ENCODE results near the gene MUC2. TPM values are rescaled to one million over a fixed set of nuclear protein-coding genes. Genes with fewer than 3 reads are reported as not detected.

MUC2 gene
- total RNA-seq, 1 donor from 2014 or later: not detected

DNA sequence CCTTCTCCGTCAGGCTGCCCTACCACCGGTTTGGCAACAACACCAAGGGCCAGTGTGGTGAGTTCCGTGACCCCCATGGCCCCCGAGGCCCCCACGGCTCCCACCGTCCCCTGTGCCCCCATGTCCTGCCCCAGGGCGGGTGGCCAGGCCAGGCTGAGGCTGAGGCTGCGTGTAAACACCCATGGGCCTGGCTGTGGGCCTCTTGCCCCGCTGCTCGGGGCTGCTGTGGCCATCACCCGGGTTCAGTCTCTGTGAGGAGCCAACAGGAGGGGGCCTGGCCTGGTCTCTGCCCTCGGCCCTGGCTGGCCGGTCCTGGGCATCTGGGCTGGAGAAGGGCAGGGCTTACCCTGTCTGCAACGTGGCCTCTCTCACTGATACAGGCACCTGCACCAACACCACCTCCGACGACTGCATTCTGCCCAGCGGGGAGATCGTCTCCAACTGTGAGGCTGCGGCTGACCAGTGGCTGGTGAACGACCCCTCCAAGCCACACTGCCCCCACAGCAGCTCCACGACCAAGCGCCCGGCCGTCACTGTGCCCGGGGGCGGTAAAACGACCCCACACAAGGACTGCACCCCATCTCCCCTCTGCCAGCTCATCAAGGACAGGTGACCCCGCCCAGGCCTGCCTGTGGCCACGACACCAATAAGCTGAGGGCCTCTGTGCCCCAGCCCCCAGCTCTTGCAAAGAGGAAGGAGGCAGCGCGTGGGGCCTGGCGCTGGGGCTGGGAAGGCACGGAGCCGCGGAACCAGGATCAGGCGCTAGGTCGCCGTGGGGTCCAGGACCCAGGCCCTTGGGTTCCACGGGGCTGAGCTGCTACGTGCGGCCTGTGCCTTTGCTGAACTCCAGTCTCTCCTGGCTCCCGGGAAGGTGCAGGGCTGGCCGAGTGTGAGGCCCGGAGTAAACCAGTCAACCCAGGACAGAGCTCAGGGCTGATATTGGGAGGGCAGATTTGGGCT is 29.0 kb downstream of the MUC2 start:
- Histone ChIP-seq H3K27me3 (no peaks in the 10 kb centered on the region), H3K4me3 (no peak overlapping the region), H3K9me3 (no peaks in the 10 kb centered on the region), H3K27ac (no peak overlapping the region), H3K4me1 (no peaks in the 10 kb centered on the region), H3K36me3 (no peaks in the 10 kb centered on the region)
- TF ChIP-seq POLR2AphosphoS5 (IDR thresholded peaks at IDR 0.05; ENCODE audit: insufficient read depth in 1 of 2, low read depth in 1 of 2) (no peak), POLR2A (IDR thresholded peaks at IDR 0.05) (no peak)
- TF ChIP-seq, protein P1, sequence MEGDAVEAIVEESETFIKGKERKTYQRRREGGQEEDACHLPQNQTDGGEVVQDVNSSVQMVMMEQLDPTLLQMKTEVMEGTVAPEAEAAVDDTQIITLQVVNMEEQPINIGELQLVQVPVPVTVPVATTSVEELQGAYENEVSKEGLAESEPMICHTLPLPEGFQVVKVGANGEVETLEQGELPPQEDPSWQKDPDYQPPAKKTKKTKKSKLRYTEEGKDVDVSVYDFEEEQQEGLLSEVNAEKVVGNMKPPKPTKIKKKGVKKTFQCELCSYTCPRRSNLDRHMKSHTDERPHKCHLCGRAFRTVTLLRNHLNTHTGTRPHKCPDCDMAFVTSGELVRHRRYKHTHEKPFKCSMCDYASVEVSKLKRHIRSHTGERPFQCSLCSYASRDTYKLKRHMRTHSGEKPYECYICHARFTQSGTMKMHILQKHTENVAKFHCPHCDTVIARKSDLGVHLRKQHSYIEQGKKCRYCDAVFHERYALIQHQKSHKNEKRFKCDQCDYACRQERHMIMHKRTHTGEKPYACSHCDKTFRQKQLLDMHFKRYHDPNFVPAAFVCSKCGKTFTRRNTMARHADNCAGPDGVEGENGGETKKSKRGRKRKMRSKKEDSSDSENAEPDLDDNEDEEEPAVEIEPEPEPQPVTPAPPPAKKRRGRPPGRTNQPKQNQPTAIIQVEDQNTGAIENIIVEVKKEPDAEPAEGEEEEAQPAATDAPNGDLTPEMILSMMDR (IDR thresholded peaks at IDR 0.05): no peak
- DNase-seq (ENCODE audit: extremely low spot score in 2 of 2): no peak
- intact Hi-C loops (cut with DNase I): no loop called here

DNA sequence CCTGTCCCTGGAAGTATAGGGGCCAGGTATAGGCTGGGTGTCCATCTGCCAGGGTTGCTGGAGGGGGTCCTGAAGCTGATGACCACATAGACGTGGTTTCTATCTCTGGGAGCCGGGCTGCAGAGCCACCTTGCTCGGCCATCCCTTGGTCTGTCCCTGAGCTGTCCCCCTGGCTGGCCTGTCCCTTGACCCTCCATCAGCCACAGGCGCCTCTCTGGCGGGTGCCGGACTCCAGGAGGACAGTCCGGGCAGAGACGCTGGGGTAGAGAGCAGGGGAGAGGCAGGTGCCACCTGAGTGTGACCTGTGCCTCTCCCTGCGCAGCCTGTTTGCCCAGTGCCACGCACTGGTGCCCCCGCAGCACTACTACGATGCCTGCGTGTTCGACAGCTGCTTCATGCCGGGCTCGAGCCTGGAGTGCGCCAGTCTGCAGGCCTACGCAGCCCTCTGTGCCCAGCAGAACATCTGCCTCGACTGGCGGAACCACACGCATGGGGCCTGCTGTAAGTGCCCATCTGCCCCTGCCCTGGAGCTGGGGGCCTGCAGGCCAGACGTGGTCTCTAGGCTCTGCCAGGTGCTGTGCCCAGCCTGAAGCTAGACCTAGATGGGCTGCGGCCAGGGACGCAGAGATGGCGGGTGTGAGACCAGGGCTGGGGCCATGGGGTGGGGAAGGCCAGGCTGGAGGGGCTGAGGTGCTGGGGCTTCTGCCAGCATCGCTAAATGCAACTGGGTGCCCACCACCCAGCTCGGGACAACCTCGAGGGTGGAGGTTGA is 29.9 kb downstream of the MUC2 start:
- no peak for DNase-seq (ENCODE audit: extremely low spot score in 2 of 2)
- TF ChIP-seq, protein P1 (IDR thresholded peaks at IDR 0.05): no peak
- TF ChIP-seq POLR2A (IDR thresholded peaks at IDR 0.05): no peak
- no peak for TF ChIP-seq POLR2AphosphoS5 (IDR thresholded peaks at IDR 0.05; ENCODE audit: insufficient read depth in 1 of 2, low read depth in 1 of 2)
- no peak overlapping the region for H3K27ac ChIP-seq
- no peaks in the 10 kb centered on the region for H3K9me3 ChIP-seq
- no peak overlapping the region for H3K4me3 ChIP-seq
- intact Hi-C loops (cut with DNase I): no loop called here
- H3K36me3 ChIP-seq: no peaks in the 10 kb centered on the region
- H3K27me3 ChIP-seq: no peaks in the 10 kb centered on the region
- H3K4me1 ChIP-seq: no peaks in the 10 kb centered on the region

DNA sequence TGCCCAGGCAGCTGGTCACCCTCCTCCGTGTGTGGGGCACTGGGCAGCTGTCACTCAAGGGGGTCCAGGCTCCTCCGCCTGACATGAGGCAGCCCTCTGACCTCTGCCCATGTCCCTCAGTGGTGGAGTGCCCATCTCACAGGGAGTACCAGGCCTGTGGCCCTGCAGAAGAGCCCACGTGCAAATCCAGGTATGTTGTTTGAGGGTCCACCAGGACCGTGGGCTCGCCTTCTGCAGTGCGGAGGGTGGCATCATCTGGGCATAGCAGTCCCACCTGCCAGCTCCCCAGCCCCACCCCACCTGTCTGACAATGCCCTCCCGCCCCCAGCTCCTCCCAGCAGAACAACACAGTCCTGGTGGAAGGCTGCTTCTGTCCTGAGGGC is 30.5 kb downstream of the MUC2 start:
- intact Hi-C loops (cut with DNase I): no loop called here
- no peak overlapping the region for H3K27ac ChIP-seq
- H3K4me3 ChIP-seq: no peak overlapping the region
- H3K4me1 ChIP-seq: no peaks in the 10 kb centered on the region
- no peaks in the 10 kb centered on the region for H3K36me3 ChIP-seq
- no peaks in the 10 kb centered on the region for H3K27me3 ChIP-seq
- TF ChIP-seq POLR2A (IDR thresholded peaks at IDR 0.05) (no peak), POLR2AphosphoS5 (IDR thresholded peaks at IDR 0.05; ENCODE audit: insufficient read depth in 1 of 2, low read depth in 1 of 2) (no peak)
- TF ChIP-seq, protein P1 (IDR thresholded peaks at IDR 0.05): no peak
- DNase-seq (ENCODE audit: extremely low spot score in 2 of 2): no peak
- no peaks in the 10 kb centered on the region for H3K9me3 ChIP-seq

DNA sequence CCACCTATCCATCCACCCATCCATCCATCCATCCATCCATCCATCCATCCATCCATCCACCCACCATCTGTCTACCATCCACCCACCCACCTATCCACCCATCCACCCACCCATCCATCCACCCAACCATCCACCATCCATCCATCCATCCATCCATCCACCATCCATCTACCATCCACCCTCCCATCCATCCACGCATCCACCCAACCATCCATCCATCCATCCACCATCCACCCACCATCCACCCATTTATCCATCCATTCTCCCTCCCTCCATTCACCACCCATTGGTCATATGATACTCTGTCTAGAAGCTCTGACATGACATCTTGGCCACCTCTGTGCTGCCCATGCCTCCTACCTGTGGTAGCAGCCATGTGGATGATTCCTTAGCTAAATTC is 31.7 kb downstream of the MUC2 start:
- intact Hi-C loops (cut with DNase I): no loop called here
- DNase-seq (ENCODE audit: extremely low spot score in 2 of 2): no peak

More for the DNA sequence above, 31.7 kb downstream of the MUC2 start:
- H3K9me3 ChIP-seq: no peaks in the 10 kb centered on the region
- H3K27ac ChIP-seq: no peak overlapping the region
- no peaks in the 10 kb centered on the region for H3K4me1 ChIP-seq
- no peak overlapping the region for H3K4me3 ChIP-seq
- H3K27me3 ChIP-seq: no peaks in the 10 kb centered on the region
- TF ChIP-seq, protein P1 (IDR thresholded peaks at IDR 0.05): no peak
- TF ChIP-seq POLR2AphosphoS5 (IDR thresholded peaks at IDR 0.05; ENCODE audit: insufficient read depth in 1 of 2, low read depth in 1 of 2) (no peak), POLR2A (IDR thresholded peaks at IDR 0.05) (no peak)
- H3K36me3 ChIP-seq: no peaks in the 10 kb centered on the region

Measured in vagina (tissue), 2 donors.